GM19351 (cell line): ENCODE measurements around the gene CYB561D1.
A peak's percentile ranks its signal among the peaks of the same experiment; 100 is the strongest.

Experiments
- ATAC-seq: cut with Tn5 transposase; IDR thresholded peaks from one replicate; pipeline ENCODE4 v1.9.1; 2021; ENCODE audit warnings: mild to moderate bottlenecking, moderate library complexity; ENCODE audit not compliant: unreplicated experiment

Gene CYB561D1

DNA sequence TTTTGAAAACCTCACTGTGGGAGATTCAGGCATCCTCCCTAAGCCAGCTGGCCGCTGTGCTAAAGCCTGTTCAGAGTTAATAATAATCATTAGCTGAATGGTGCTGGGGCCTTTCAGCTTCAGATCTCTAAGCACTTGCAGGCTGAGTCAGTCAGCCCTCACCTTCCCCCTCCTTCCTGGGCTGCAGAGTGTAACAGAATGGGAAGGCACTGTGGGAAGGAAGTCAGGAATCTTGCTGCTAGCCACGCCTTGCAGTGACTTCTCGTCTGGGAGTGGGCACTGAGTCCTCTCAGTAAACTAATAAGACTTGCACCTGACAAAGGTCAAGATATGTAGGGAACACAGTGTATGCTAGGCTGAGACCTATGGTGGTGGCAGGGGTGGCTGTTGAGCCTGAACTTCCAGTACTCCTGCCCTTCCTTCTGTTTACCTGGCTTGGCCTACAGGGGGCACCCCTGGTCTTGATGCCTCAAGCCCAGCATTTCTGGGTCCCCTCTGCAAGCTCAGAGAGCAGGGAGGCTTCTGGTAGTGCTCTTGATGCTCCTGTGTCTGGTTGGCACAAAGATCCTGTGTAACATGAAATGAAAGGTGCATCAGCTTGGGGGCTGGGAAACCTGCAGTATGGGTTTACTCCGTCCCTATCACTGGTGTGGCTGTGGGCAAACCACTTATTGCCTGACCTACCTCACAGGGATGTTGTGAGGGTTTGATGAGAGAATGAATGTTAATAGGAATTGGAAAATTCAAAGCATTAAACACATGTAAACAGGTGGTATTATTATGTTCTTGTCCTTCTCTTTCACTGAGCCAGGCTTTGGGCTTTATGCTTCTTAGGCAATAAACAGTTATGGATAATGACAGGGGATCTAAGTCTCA lies 6.0 kb downstream of the CYB561D1 start:
- no peak for ATAC-seq

DNA sequence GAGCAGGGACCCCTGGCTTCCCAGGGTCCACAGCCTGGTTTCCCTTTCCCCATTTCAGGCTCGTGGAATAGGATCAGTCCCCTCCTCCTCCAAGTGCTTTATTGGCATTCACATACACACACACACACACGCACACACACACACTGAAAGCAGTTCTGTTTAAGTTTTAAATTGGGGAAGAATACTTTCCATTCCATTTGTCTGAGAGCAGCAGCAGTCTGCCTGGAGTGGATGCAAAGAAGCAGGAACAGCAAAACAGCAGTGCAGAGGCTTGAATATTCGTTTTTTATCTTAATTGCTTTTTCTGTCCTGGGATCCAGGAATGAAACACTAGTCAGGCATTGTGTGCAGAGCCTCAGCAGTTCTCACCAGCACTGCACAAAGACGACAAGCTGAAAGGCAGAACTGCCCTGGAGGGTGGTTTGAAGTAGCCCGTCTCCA lies 7.1 kb downstream of the CYB561D1 start:
- no peak for ATAC-seq

DNA sequence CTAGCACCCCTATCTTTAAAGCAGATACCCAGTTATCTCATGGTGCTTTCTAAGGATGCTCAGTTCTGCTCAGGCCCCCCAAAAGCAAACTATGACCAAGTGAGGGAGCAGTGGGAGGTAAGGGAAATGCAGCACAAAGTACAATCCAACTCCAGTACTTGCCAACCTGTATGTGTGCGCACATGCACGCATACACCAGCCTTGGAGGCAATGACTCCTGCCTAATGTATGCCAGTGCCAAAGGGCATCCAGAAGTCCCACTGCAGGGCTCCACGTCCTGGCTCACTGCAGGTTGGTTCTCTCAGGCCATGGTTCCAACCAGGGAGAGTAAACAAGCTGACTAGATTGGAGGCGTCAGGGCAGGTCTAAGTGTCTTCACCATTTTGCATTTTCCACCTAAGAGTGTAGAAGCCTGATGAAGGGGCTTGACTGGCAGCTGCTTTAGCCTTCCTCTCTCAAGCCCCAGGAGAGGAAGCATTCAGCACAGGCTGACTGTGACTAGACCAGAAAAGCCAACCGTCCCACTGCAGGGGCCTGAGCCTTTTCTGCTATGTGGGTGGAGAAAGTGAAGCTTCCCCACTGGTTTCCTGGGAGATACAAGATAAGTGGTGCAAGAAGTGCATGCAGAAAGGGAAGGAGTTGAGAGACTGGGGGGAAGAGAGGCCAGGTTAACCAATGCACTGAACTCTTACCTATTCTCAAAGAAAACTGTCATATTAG lies 7.9 kb downstream of the CYB561D1 start:
- ATAC-seq: no peak

- no peak for ATAC-seq
Measured at GRCh38 chr1:109502364-109502851, 8.5 kb downstream of the CYB561D1 start.

- no peak for ATAC-seq
Measured at GRCh38 chr1:109503935-109504334, 10.0 kb downstream of the CYB561D1 start.

DNA sequence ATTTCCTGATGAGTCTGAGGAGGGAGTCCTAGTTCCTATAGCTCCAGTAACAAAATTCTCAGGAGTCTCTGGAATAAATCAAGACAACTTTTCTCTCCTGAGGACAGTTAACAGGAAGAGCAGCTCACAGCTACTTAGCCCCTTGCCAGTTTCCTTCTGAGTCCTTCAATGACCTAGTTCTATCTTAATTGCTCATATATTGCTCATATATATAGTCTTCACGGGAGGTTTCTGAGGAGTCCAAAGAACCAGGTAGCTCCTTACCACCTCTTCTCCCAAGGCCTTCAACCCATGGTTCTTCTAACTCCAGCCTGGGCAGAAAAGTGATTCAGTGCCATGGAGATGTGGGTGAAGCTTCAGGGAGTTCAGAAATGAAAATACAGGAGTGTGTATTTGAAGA lies 11.1 kb downstream of the CYB561D1 start:
- no peak for ATAC-seq

- ATAC-seq: no peak
Measured at GRCh38 chr1:109508001-109508872, 14.3 kb downstream of the CYB561D1 start.

- no peak for ATAC-seq
Measured at GRCh38 chr1:109508873-109509175, 14.9 kb downstream of the CYB561D1 start.

DNA sequence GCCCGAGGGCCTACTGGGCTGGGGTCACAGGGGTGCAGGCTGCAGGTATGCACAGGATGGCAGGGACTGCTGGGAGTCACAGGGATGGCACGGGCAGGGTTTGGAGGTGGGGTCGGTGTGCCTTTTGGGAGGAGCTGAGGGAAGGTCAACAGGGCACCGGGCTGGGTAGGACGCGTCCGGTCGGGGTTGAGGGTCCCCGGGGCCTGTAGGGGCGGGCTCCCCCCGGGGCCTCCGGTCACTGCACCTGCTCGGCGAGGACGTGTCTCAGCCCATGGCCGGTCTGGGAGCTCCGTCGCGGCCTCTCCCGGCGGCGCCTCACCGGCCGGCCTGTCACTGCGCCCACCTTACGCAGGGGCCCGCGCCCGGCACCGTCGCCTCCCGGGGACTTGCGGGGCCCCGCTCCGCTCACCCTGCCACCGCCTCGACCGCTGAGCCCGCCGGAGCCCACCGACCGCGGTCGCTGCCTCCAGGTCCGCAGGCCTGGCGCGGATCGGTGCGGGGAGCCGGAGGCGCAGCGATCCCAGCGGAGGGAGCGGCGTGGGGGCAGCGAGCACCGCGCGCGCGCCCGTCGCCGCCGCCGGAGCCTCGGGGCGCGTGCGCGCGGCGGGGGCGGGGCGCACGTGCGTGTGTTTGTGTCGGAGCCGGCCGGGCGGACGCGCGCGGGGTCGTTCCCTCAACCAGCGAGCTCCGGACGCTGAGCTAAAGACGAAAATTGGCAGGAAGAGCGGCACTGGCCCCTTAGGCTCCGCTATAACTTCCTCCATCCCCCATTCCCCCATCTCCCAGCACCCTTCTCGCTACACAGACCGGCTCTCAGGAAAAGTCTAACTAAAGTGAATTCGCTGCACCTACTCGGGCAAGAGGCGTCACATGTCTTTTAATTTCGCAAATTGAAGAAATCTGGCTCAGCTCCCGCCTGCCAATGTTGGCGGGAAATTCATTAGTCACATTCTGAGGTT lies 15.6 kb downstream of the CYB561D1 start, which contains the start of gene AMIGO1:
AMIGO1 (minus strand) TSS at position 552 of the 959 bp plus-strand sequence. CDS start 815 bp downstream, outside the sequence.
- ATAC-seq: no peak

GRCh38 chr1:109513110-109513710 lies 19.3 kb downstream of the CYB561D1 start:
- ATAC-seq: no peak

DNA sequence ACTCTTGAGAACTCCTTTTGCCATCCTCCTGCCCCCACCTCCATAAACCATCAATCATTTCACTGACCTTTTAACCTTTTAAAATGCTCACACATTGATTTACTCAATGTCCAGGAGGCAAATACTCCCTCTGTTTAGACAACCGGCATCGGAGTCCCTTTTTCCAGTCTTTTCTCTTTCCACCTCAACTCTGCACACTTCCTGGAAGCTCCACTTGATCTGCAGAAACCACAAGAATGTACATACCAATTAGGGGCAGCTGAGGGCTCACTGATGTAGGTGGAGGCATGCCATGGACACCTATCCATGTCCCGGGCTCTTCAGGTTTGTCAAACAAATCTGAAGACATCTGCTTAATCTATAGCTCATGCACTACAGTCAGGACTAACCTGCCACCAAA lies 21.0 kb downstream of the CYB561D1 start:
- ATAC-seq: no peak

- no peak for ATAC-seq
Measured at GRCh38 chr1:109516872-109517271, 23.0 kb downstream of the CYB561D1 start.

- ATAC-seq: no peak
Measured at GRCh38 chr1:109517337-109517736, 23.4 kb downstream of the CYB561D1 start.

- ATAC-seq: no peak
Measured at GRCh38 chr1:109521002-109521951, 27.4 kb downstream of the CYB561D1 start.

DNA sequence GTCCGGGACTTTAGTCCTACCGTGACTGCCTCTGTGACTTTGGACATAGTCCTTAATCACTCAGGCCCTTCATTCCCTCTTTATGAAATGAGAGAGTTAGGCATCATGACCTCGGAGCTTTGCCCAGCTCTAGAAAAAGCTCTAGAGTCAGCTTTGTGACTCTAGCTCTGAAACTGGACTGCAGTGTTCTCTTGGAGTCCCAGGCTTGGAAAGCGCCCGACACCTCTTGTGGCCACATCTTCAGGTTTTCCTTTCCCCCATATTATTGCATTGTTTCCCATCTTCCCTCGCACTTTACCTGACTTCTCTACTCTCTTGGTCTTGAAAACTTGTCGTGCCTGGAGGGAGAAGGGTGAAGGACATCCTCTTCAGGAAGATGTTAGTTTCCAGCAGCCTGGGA lies 28.1 kb downstream of the CYB561D1 start:
- no peak for ATAC-seq

- ATAC-seq: no peak
Measured at GRCh38 chr1:109523706-109524105, 29.8 kb downstream of the CYB561D1 start.

DNA sequence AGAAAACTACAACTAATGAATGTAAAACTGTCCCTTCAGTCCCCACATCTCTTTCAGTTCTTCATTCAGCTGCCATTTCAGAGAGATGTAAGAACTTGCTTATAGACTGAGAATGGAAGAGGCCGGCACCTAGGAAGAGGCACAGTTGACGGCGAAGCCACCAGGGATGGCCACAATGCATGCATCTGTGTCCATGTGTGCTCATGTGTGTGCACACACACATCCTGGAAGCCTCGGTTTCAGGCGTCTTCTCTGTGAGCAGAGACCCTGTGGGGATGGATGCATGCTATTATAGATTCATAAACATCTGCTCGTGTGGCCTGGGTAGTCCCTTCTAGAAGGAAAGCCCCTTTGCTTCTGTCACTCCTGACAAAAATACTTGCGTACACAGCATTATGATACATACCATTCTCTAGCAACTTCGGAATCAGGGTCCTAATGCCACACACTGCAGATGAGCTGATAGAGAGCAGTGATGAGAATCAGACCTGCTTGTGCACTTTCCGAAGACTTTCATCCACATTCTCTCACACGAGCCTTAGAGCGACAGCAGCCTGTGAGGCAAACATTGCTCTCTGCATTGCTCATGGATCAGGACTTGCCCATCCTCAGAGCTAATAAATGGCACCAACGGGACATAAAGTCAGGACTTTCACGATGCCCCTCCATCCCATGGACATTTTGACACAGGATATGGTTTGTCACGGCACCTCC lies 33.4 kb downstream of the CYB561D1 start:
- peak; percentile 70 for ATAC-seq
